Stomach smooth muscle (tissue), 2 donors: Measurements from ENCODE around the gene FAM229B.
A peak's percentile ranks its signal among the peaks of the same experiment; 100 is the strongest.

Source experiments
- H3K27ac ChIP-seq: one replicate; pipeline ENCODE4 v1.7.0; 2013; ENCODE audit warnings: mild to moderate bottlenecking, low read length, inconsistent platforms
- H3K27me3 ChIP-seq, 2 donors: one replicate each; pipeline ENCODE4 v1.7.0; 2013; ENCODE audit warnings: low read length in 2 of 2; ENCODE audit not compliant: insufficient read depth in 2 of 2, control insufficient read depth in 1 of 2
- H3K36me3 ChIP-seq, 2 donors: one replicate each; pipeline ENCODE4 v1.7.0; 2013; ENCODE audit warnings: low read length in 2 of 2; ENCODE audit not compliant: control insufficient read depth in 2 of 2, insufficient read depth in 2 of 2
- H3K4me1 ChIP-seq: one replicate; pipeline ENCODE4 v1.7.0; 2013; ENCODE audit warnings: low read length; ENCODE audit not compliant: control insufficient read depth, insufficient read depth
- H3K4me3 ChIP-seq, 2 donors: one replicate each; pipeline ENCODE4 v1.7.0; 2013; ENCODE audit warnings: low read length in 2 of 2
- H3K9ac ChIP-seq, 2 donors: one replicate each; pipeline ENCODE4 v1.7.0; 2013; ENCODE audit warnings: low read length in 2 of 2, mild to moderate bottlenecking in 1 of 2
- H3K9me3 ChIP-seq, 2 donors: one replicate each; pipeline ENCODE4 v1.7.0; 2013; ENCODE audit warnings: low read length in 2 of 2; ENCODE audit not compliant: control insufficient read depth in 2 of 2
- donor health status: healthy.
- donor health status: Pancreatic carcinoma.

The FAM229B gene, protein sequence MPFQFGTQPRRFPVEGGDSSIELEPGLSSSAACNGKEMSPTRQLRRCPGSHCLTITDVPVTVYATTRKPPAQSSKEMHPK

GRCh38 chr6:112087136-112087911 lies at the start of gene FAM229B, which contains the start of gene TUBE1:
Gene FAM229B, plus strand, starts transcription at chr6:112087591. Its CDS starts 11,693 bp downstream, at chr6:112099284.
Gene TUBE1, minus strand, starts transcription at chr6:112087482. Its CDS starts 48 bp downstream, at chr6:112087434.
- H3K4me3 ChIP-seq: peak within 1 kb of the TSS; percentile 61 to 82
- no peaks in the 10 kb centered on the region for H3K27me3 ChIP-seq
- peak within 1 kb of the TSS; percentile 72 for H3K27ac ChIP-seq
- H3K4me1 ChIP-seq: peaks cover 4% of the 10 kb centered on the region
- H3K9ac ChIP-seq: peak within 1 kb of the TSS; percentile 80 to 81
- no peaks in the 10 kb centered on the region for H3K9me3 ChIP-seq
- H3K36me3 ChIP-seq: peaks cover 2 to 3% of the 10 kb centered on the region in 2 donors

- no peaks in the 10 kb centered on the region for H3K9me3 ChIP-seq
- H3K27me3 ChIP-seq: no peaks in the 10 kb centered on the region
- peak overlapping the region in 1 of 2 donors; percentile 21 for H3K9ac ChIP-seq
- H3K27ac ChIP-seq: peak overlapping the region; percentile 58
- H3K36me3 ChIP-seq: no peaks in the 10 kb centered on the region
- peak overlapping the region in 1 of 2 donors; percentile 29 for H3K4me3 ChIP-seq
- peaks cover 19% of the 10 kb centered on the region for H3K4me1 ChIP-seq
Observed at GRCh38 chr6:112037783-112038216, 49.6 kb upstream of the FAM229B start.

- Histone ChIP-seq H3K27me3 (no peaks in the 10 kb centered on the region), H3K9me3 (no peaks in the 10 kb centered on the region), H3K9ac (peak overlapping the region in 1 of 2 donors; percentile 29), H3K36me3 (no peaks in the 10 kb centered on the region), H3K4me1 (peaks cover 19% of the 10 kb centered on the region), H3K27ac (peak overlapping the region; percentile 58), H3K4me3 (peak overlapping the region in 1 of 2 donors; percentile 29)
Observed at GRCh38 chr6:112038268-112038667, 49.1 kb upstream of the FAM229B start.

GRCh38 chr6:112038756-112039430 lies 48.5 kb upstream of the FAM229B start:
- no peaks in the 10 kb centered on the region for H3K9me3 ChIP-seq
- H3K27me3 ChIP-seq: no peaks in the 10 kb centered on the region
- peaks cover 23% of the 10 kb centered on the region for H3K4me1 ChIP-seq
- H3K36me3 ChIP-seq: no peaks in the 10 kb centered on the region
- H3K9ac ChIP-seq: no peak overlapping the region
- no peak overlapping the region for H3K4me3 ChIP-seq
- no peak overlapping the region for H3K27ac ChIP-seq

GRCh38 chr6:112039431-112039770 lies 48.0 kb upstream of the FAM229B start:
- no peaks in the 10 kb centered on the region for H3K9me3 ChIP-seq
- H3K36me3 ChIP-seq: no peaks in the 10 kb centered on the region
- H3K27me3 ChIP-seq: no peaks in the 10 kb centered on the region
- no peak overlapping the region for H3K9ac ChIP-seq
- no peak overlapping the region for H3K4me3 ChIP-seq
- no peak overlapping the region for H3K27ac ChIP-seq
- H3K4me1 ChIP-seq: peaks cover 26% of the 10 kb centered on the region

DNA sequence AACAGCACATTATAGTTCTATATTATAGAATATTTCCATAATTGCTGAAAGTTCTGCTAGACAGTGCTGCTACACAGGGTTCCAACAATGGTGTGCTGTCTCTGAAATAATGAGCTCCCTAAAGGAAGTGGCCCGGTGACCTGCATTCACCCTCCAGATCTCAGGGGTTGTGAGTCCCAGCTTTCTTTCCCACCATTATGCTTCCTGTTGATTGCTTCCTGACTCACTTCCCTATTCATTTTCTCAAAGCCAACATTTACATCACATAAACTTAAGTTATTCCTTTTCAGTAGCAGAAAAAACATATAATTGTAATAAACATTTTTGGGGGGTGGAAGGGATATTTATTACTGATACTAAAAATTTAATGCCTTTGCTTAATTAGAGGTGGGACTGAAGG lies 46.4 kb upstream of the FAM229B start:
- peaks cover 38% of the 10 kb centered on the region for H3K4me1 ChIP-seq
- no peak overlapping the region for H3K4me3 ChIP-seq
- no peaks in the 10 kb centered on the region for H3K9me3 ChIP-seq
- no peaks in the 10 kb centered on the region for H3K27me3 ChIP-seq
- no peak overlapping the region for H3K9ac ChIP-seq
- H3K36me3 ChIP-seq: no peaks in the 10 kb centered on the region
- no peak overlapping the region for H3K27ac ChIP-seq

DNA sequence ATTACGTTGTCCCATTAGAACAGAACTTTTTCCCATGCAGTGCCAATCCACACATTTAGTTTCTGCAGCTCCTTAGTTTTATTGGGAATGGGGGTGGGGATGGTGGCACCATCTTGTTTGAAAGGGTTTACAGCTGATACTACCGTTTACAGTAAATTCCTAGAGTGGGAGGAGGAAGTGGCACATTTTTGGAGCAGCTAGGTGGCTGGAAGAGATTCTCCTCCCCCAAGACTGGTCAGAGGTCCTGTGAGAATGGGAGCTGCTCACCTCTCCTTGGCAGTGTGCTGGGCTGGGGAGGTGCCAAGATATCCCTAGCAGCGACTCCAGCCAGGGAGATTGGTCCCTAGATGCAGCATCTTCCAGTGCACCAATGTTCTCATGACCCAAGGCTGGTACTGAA lies 45.9 kb upstream of the FAM229B start:
- Histone ChIP-seq H3K27ac (no peak overlapping the region), H3K4me3 (no peak overlapping the region), H3K36me3 (no peaks in the 10 kb centered on the region), H3K9me3 (no peaks in the 10 kb centered on the region), H3K4me1 (peaks cover 38% of the 10 kb centered on the region), H3K9ac (no peak overlapping the region), H3K27me3 (no peaks in the 10 kb centered on the region)

- peak overlapping the region; percentile 85 for H3K27ac ChIP-seq
- H3K9me3 ChIP-seq: no peaks in the 10 kb centered on the region
- peak overlapping the region; percentile 81 to 86 for H3K9ac ChIP-seq
- H3K4me3 ChIP-seq: peak overlapping the region; percentile 81 to 82
- H3K36me3 ChIP-seq: no peaks in the 10 kb centered on the region
- no peaks in the 10 kb centered on the region for H3K27me3 ChIP-seq
- H3K4me1 ChIP-seq: peaks cover 29% of the 10 kb centered on the region
Observed at GRCh38 chr6:112043032-112044007, 44.1 kb upstream of the FAM229B start.

GRCh38 chr6:112044196-112044595 lies 43.2 kb upstream of the FAM229B start:
- H3K36me3 ChIP-seq: no peaks in the 10 kb centered on the region
- H3K9me3 ChIP-seq: no peaks in the 10 kb centered on the region
- peak overlapping the region; percentile 85 for H3K27ac ChIP-seq
- H3K27me3 ChIP-seq: no peaks in the 10 kb centered on the region
- H3K4me1 ChIP-seq: peaks cover 23% of the 10 kb centered on the region
- no peak overlapping the region for H3K4me3 ChIP-seq
- no peak overlapping the region for H3K9ac ChIP-seq

DNA sequence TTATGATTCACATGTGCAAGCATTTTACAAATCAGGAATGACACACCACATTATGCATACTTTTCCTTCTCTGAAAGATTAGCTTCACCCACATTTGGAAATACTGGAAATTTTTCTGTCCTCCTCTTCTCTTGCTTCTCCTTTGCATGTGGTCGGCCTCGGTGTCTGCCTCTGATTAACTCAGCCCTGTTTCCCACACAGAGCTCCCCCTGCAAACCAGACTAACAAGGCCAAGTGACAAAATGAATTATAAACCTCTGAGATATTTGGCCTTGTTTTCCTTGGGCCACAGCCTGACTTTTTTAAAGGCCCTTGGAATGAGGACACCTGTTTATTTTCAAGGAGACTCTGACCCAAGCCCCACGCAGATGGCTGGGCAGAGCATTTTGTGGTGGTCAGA lies 42.5 kb upstream of the FAM229B start:
- peak overlapping the region; percentile 85 for H3K27ac ChIP-seq
- no peaks in the 10 kb centered on the region for H3K9me3 ChIP-seq
- H3K27me3 ChIP-seq: no peaks in the 10 kb centered on the region
- peaks cover 23% of the 10 kb centered on the region for H3K4me1 ChIP-seq
- peak overlapping the region in 1 of 2 donors; percentile 21 for H3K9ac ChIP-seq
- no peaks in the 10 kb centered on the region for H3K36me3 ChIP-seq
- H3K4me3 ChIP-seq: no peak overlapping the region
